GM12873 (cell line): ENCODE results near the gene XBP1.

ENCODE experiments used
- CTCF ChIP-seq: IDR thresholded peaks from 2 replicates; pipeline ENCODE4 v1.5.1; 2012; ENCODE audit warnings: low read depth, mild to moderate bottlenecking, moderate library complexity, low read length, control low read depth; ENCODE audit not compliant: insufficient read depth; ENCODE audit errors: missing control alignments

XBP1 gene

GRCh38 chr22:28799606-28800307, 612 bp downstream of the XBP1 start:
- TF ChIP-seq CTCF: no peak

- TF ChIP-seq CTCF: no peak
Observed at GRCh38 chr22:28798810-28799605, 1.4 kb downstream of the XBP1 start.

- TF ChIP-seq CTCF: no peak
Observed at GRCh38 chr22:28795932-28796856, 4.2 kb downstream of the XBP1 start.

- TF ChIP-seq CTCF: no peak
Observed at GRCh38 chr22:28795071-28795693, 5.2 kb downstream of the XBP1 start.

GRCh38 chr22:28793976-28794584, 6.3 kb downstream of the XBP1 start:
- TF ChIP-seq CTCF: no peak

- TF ChIP-seq CTCF: no peak
Observed at GRCh38 chr22:28792491-28793383, 7.6 kb downstream of the XBP1 start.
